Thyroid gland (tissue), 4 donors: ENCODE measurements around the gene ZNF385B. TPM values are rescaled to one million over a fixed set of nuclear protein-coding genes. Genes with fewer than 3 reads are reported as not detected.
A peak's percentile ranks its signal among the peaks of the same experiment; 100 is the strongest.

Experiments
- DNase-seq, 2 donors: peaks; one replicate each; pipeline ENCODE4 v3.0.0-alpha.2; 2019
- H3K27ac ChIP-seq, 3 donors: fragments of 200-600 bp; sonication (generic); 1 replicate in 2 of 3; 2 replicates in 1 of 3; pipeline ENCODE4 v1.5.1; 2016 to 2019; ENCODE audit warnings: mild to moderate bottlenecking in 1 of 3, moderate library complexity in 1 of 3
- H3K27me3 ChIP-seq: fragments of 200-600 bp; sonication (generic); one replicate; pipeline ENCODE4 v1.5.1; 2019
- H3K36me3 ChIP-seq, 2 donors: fragments of 200-600 bp; sonication (generic); one replicate each; pipeline ENCODE4 v1.5.1; 2016 to 2019
- H3K4me1 ChIP-seq, 2 donors: fragments of 200-600 bp; sonication (generic); one replicate each; pipeline ENCODE4 v1.5.1; 2017 to 2019
- H3K4me3 ChIP-seq, 3 donors: fragments of 200-600 bp; sonication (generic); replicated peaks in 1 of 3; 1 replicate in 2 of 3; 2 replicates in 1 of 3; pipeline ENCODE4 v1.5.1; 2016; ENCODE audit warnings: mild to moderate bottlenecking in 1 of 3
- H3K9me3 ChIP-seq: fragments of 200-600 bp; sonication (generic); one replicate; pipeline ENCODE4 v1.5.1; 2017
- CTCF ChIP-seq, 6 experiments: fragments of 200-600 bp in 3 of 6; fragments of 450-650 bp in 3 of 6; sonication (generic) in 3 of 6; IDR thresholded peaks; one replicate each; pipeline ENCODE4 v1.5.1; 2016 to 2019; ENCODE audit warnings: antibody characterized with exemption in 6 of 6, mild to moderate bottlenecking in 2 of 6, inconsistent platforms in 1 of 6, moderate library complexity in 1 of 6
- POLR2A ChIP-seq, 2 donors: fragments of 450-650 bp; IDR thresholded peaks; one replicate each; pipeline ENCODE4 v1.6.1; 2017; ENCODE audit warnings: antibody characterized with exemption in 2 of 2, mild to moderate bottlenecking in 2 of 2, moderate library complexity in 1 of 2
- WGBS, 2 donors: methylation state at CpG; one replicate each; pipeline ENCODE4 v1.1.5; 2017; 5-methylcytosine and 5-hydroxymethylcytosine counted together
- intact Hi-C: fragments of 100-400 bp; cut with DNase I; formaldehyde crosslinking; loops from one replicate; pipeline ENCODE4 v1.15.1; 2023
- total RNA-seq, 4 donors: library from RNA; depleted of rRNA; stranded (reverse); fragments of >200 nt; gene quantifications; one replicate each; pipeline ENCODE4 v1.2.3, GENCODE V29; 2016

The ZNF385B gene
- total RNA-seq, 4 donors from 2014 or later, result 1.3 to 2.8 (median 1.8) TPM

GRCh38 chr2:179538406-179539123, 322.8 kb downstream of the ZNF385B start:
- Histone ChIP-seq H3K4me3 (no peak overlapping the region), H3K36me3 (no peaks in the 10 kb centered on the region), H3K27me3 (no peaks in the 10 kb centered on the region), H3K9me3 (no peaks in the 10 kb centered on the region), H3K4me1 (no peaks in the 10 kb centered on the region), H3K27ac (no peak overlapping the region)
- 75 to 81% methylated on average over 1 of the region's 1 CpG for WGBS, 2 donors
- TF ChIP-seq CTCF (IDR thresholded peaks at IDR 0.05) (no peak), POLR2A (IDR thresholded peaks at IDR 0.05) (no peak)
- no peak for DNase-seq
- intact Hi-C loops, result no loop called here

DNA sequence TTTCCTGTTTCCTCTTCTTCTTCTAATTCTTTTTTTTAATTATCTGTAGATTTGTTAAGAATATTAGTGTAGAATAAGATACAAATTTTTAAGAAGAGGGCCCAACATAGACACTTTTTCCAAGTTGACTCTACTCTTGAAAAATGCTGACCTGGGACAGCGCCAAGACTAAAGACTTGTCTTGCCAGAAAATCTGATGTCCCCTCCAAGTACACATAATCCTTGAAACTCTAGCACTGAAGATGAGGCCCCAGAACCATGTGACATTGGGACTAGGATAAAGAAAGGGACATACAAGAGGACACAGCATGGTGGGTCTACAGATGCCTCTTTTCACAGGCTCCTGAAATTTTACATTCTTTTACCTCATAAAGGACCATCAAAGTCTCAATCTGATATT, 325.2 kb downstream of the ZNF385B start:
- Histone ChIP-seq H3K4me1 (no peaks in the 10 kb centered on the region), H3K27me3 (no peaks in the 10 kb centered on the region), H3K4me3 (no peak overlapping the region), H3K36me3 (no peaks in the 10 kb centered on the region), H3K27ac (no peak overlapping the region), H3K9me3 (no peaks in the 10 kb centered on the region)
- WGBS, 2 donors, result 88 to 95% methylated on average over 1 of the region's 1 CpG
- intact Hi-C loops, result no loop called here
- peak; percentile 3 to 4 for DNase-seq
- TF ChIP-seq CTCF (IDR thresholded peaks at IDR 0.05) (no peak), POLR2A (IDR thresholded peaks at IDR 0.05) (no peak)

DNA sequence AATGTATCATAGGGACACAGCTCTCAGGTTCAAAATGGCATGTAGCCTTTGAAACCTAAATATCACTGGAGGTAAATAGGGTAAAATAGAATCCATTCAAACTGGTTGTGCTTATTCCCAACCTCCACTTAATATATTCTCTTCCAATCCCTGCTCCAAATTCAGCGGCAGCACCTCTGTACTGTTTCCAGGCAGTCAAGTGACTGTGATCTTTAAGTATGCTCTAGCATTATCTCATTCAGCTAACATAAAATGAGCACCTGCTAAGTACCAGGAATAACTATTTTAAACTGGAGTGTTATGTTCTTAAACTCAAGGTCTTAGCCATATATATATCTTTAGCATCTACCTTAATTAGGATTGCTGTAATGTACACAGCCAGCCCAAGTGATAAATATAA, 327.5 kb downstream of the ZNF385B start:
- Histone ChIP-seq H3K27ac (no peak overlapping the region), H3K9me3 (no peaks in the 10 kb centered on the region), H3K36me3 (no peaks in the 10 kb centered on the region), H3K4me3 (no peak overlapping the region), H3K27me3 (no peaks in the 10 kb centered on the region), H3K4me1 (no peaks in the 10 kb centered on the region)
- intact Hi-C loops, result no loop called here
- TF ChIP-seq CTCF (IDR thresholded peaks at IDR 0.05) (no peak), POLR2A (IDR thresholded peaks at IDR 0.05) (no peak)
- whole genome bisulfite sequencing, 2 donors, result 85 to 90% methylated on average over 1 of the region's 1 CpG
- no peak for DNase-seq

DNA sequence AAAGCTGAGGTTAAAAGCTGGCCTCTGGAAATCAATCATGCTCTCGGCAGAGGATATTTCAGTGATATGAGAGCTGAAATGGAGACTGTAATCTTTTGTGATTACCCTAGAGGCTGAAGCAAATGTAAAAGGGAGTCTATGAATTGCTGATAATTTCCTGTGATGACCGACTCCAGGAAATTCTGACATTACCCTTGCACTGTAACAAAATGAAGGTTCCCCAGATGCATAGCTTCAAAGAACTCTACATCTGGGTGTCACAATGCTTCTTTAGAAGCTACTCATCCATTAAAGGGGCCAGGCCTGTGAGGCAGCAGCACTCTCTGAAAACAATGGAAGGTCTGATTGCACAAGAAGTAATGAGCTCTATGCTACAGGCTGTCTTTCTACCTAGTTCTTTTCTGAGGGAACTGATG, 328.5 kb downstream of the ZNF385B start:
- Histone ChIP-seq H3K36me3 (no peaks in the 10 kb centered on the region), H3K4me3 (no peak overlapping the region), H3K27ac (no peak overlapping the region), H3K4me1 (no peaks in the 10 kb centered on the region), H3K27me3 (no peaks in the 10 kb centered on the region), H3K9me3 (no peaks in the 10 kb centered on the region)
- WGBS, 2 donors, result 62 to 65% methylated on average over 2 of the region's 2 CpGs
- TF ChIP-seq POLR2A (IDR thresholded peaks at IDR 0.05) (no peak), CTCF (IDR thresholded peaks at IDR 0.05) (no peak)
- no peak for DNase-seq
- intact Hi-C loops, result no loop called here

DNA sequence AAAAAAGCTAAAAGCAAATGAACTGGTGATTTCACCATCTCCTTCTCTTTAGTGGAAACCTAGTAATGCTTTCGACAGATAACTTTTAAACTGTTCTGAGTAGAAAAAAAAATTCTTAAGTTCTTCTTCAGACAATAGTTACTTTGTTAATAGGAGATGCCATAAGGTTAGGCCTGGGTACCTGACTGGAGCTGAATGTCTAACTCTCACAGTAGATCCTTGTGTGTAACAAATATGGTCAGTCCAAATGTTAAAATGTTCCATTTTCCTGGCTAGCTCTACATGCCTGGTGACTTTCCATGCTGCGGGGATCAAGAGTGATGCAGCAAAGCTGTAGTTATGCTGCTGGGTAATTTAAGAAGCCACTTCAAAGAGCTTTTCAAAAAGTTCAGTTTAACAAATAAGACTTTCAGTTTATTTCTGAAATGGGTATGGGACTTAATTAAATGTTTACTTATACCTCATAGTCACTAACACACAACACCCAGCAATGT, 332.8 kb downstream of the ZNF385B start:
- 94 to 95% methylated on average over 2 of the region's 2 CpGs for WGBS, 2 donors
- DNase-seq, result no peak

More for the DNA sequence above, 332.8 kb downstream of the ZNF385B start:
- H3K27me3 ChIP-seq, result no peaks in the 10 kb centered on the region
- H3K36me3 ChIP-seq, result no peaks in the 10 kb centered on the region
- intact Hi-C loops, result no loop called here
- TF ChIP-seq CTCF (IDR thresholded peaks at IDR 0.05) (no peak), POLR2A (IDR thresholded peaks at IDR 0.05) (no peak)
- H3K4me1 ChIP-seq, result no peaks in the 10 kb centered on the region
- H3K4me3 ChIP-seq, result no peak overlapping the region
- H3K27ac ChIP-seq, result no peak overlapping the region
- H3K9me3 ChIP-seq, result no peaks in the 10 kb centered on the region
